WTC11 (cell line): ENCODE measurements around the gene IL1F10. TPM values are rescaled to one million over a fixed set of nuclear protein-coding genes. Genes with fewer than 3 reads are reported as not detected.

ENCODE experiments used
- ATAC-seq: fragments of 200-7000 bp; cut with Tn5 transposase; 2 replicates; pipeline ENCODE4 v1.10.0; 2021; ENCODE audit warnings: mild to moderate bottlenecking, moderate library complexity
- CTCF ChIA-PET: fragments of 300-600 bp; sonication (Branson Sonifier 250); formaldehyde crosslinking; loops from one replicate; lab custom pipeline; 2021; ENCODE audit warnings: antibody characterized with exemption; lab: Charles Lee
- POLR2A ChIA-PET: fragments of 350-600 bp; sonication (Branson Sonifier 250); formaldehyde crosslinking; loops from one replicate; lab custom pipeline; 2021; ENCODE audit warnings: antibody characterized with exemption; lab: Charles Lee
- DNase-seq: peaks from one replicate; pipeline ENCODE4 v3.0.0; 2021; ENCODE audit warnings: low spot score
- H3K27ac Mint-ChIP-seq: 2 replicates; pipeline ENCODE4 v1.8.0; 2021; ENCODE audit warnings: mixed read lengths
- H3K27me3 Mint-ChIP-seq: 2 replicates; pipeline ENCODE4 v1.8.0; 2021; ENCODE audit warnings: low read depth, mild to moderate bottlenecking, moderate library complexity, mixed read lengths
- H3K36me3 Mint-ChIP-seq: 2 replicates; pipeline ENCODE4 v1.8.0; 2021; ENCODE audit warnings: mixed read lengths
- H3K4me1 Mint-ChIP-seq: 2 replicates; pipeline ENCODE4 v1.8.0; 2022; ENCODE audit warnings: mixed read lengths
- H3K4me3 Mint-ChIP-seq: 2 replicates; pipeline ENCODE4 v1.8.0; 2021; ENCODE audit warnings: mild to moderate bottlenecking, moderate library complexity, mixed read lengths
- H3K9me3 Mint-ChIP-seq: 2 replicates; pipeline ENCODE4 v1.8.0; 2021; ENCODE audit warnings: mixed read lengths
- ATF1 ChIP-seq: sonication (generic); formaldehyde crosslinking; IDR thresholded peaks from 2 replicates; pipeline ENCODE4 v1.8.1; 2023; ENCODE audit warnings: mild to moderate bottlenecking, moderate library complexity, missing genetic modification reagents
- CDX4 ChIP-seq: fragments of 250-450 bp; sonication (Bioruptor Pico); IDR thresholded peaks from 2 replicates; pipeline ENCODE4 v1.9.0; 2021; ENCODE audit warnings: moderate library complexity, mild to moderate bottlenecking, inconsistent platforms, borderline replicate concordance
- CREM ChIP-seq: sonication (generic); formaldehyde crosslinking; IDR thresholded peaks from 2 replicates; pipeline ENCODE4 v1.8.1; 2022; ENCODE audit warnings: mild to moderate bottlenecking, missing genetic modification reagents, moderate library complexity
- CTCF ChIP-seq: fragments of 200-600 bp; IDR thresholded peaks from 2 replicates; pipeline ENCODE4 v1.8.0; 2022; ENCODE audit warnings: antibody characterized with exemption
- ELF4 ChIP-seq: sonication (generic); formaldehyde crosslinking; IDR thresholded peaks from 2 replicates; pipeline ENCODE4 v1.8.1; 2022; ENCODE audit warnings: low read depth, mild to moderate bottlenecking, moderate library complexity, missing genetic modification reagents
- JAZF1 ChIP-seq: fragments of 250-450 bp; sonication (Bioruptor Pico); IDR thresholded peaks from 2 replicates; pipeline ENCODE4 v1.9.0; 2021; ENCODE audit warnings: moderate library complexity, mild to moderate bottlenecking, inconsistent platforms
- JUN ChIP-seq: sonication (generic); formaldehyde crosslinking; IDR thresholded peaks from 2 replicates; pipeline ENCODE4 v1.8.0; 2023; ENCODE audit warnings: mild to moderate bottlenecking, missing genetic modification reagents
- MXD4 ChIP-seq: fragments of 250-450 bp; sonication (Bioruptor Pico); IDR thresholded peaks from 2 replicates; pipeline ENCODE4 v1.8.0; 2021; ENCODE audit warnings: mild to moderate bottlenecking, moderate library complexity, borderline replicate concordance
- STAT6 ChIP-seq: sonication (generic); formaldehyde crosslinking; conservative IDR thresholded peaks from 2 replicates; pipeline ENCODE4 v1.8.1; 2023; ENCODE audit warnings: mild to moderate bottlenecking, low read depth, missing genetic modification reagents, moderate library complexity
- TCF7 ChIP-seq: sonication (generic); formaldehyde crosslinking; IDR thresholded peaks from 2 replicates; pipeline ENCODE4 v1.8.0; 2022; ENCODE audit warnings: mild to moderate bottlenecking, low read depth, missing genetic modification reagents, moderate library complexity
- TEAD1 ChIP-seq: sonication (generic); formaldehyde crosslinking; IDR thresholded peaks from 2 replicates; pipeline ENCODE4 v1.8.0; 2022; ENCODE audit warnings: mild to moderate bottlenecking, missing genetic modification reagents
- ZBTB21 ChIP-seq: sonication (generic); formaldehyde crosslinking; IDR thresholded peaks from 2 replicates; pipeline ENCODE4 v1.8.1; 2023; ENCODE audit warnings: mild to moderate bottlenecking, missing genetic modification reagents, borderline replicate concordance
- ZSCAN18 ChIP-seq: fragments of 250-450 bp; sonication (Bioruptor Pico); IDR thresholded peaks from 2 replicates; pipeline ENCODE4 v2.1.2; 2022; ENCODE audit warnings: mild to moderate bottlenecking, moderate library complexity
- total RNA-seq: library from RNA; stranded (reverse); gene quantifications from 3 replicates; pipeline ENCODE4 v1.2.3, GENCODE V29; 2021
- TF ChIP-seq, protein P1 (sequence below): sonication (generic); formaldehyde crosslinking; IDR thresholded peaks from 2 replicates; pipeline ENCODE4 v1.8.1; 2023; ENCODE audit warnings: mild to moderate bottlenecking, missing genetic modification reagents
- TF ChIP-seq, protein P2 (sequence below): sonication (generic); formaldehyde crosslinking; IDR thresholded peaks from 2 replicates; pipeline ENCODE4 v1.8.0; 2023; ENCODE audit warnings: mild to moderate bottlenecking, missing genetic modification reagents
- TF ChIP-seq, protein P3 (sequence below): sonication (generic); formaldehyde crosslinking; IDR thresholded peaks from 2 replicates; pipeline ENCODE4 v1.8.1; 2022; ENCODE audit warnings: mild to moderate bottlenecking, missing genetic modification reagents, moderate library complexity, borderline replicate concordance
- TF ChIP-seq, protein P4 (sequence below): sonication (generic); formaldehyde crosslinking; IDR thresholded peaks from 2 replicates; pipeline ENCODE4 v1.8.0; 2023; ENCODE audit warnings: missing genetic modification reagents
- TF ChIP-seq, protein P5 (sequence below): sonication (generic); formaldehyde crosslinking; IDR thresholded peaks from 2 replicates; pipeline ENCODE4 v1.8.0; 2022; ENCODE audit warnings: mild to moderate bottlenecking, missing genetic modification reagents

The IL1F10 gene
- total RNA-seq, 1 experiment from 2014 or later = not detected

DNA sequence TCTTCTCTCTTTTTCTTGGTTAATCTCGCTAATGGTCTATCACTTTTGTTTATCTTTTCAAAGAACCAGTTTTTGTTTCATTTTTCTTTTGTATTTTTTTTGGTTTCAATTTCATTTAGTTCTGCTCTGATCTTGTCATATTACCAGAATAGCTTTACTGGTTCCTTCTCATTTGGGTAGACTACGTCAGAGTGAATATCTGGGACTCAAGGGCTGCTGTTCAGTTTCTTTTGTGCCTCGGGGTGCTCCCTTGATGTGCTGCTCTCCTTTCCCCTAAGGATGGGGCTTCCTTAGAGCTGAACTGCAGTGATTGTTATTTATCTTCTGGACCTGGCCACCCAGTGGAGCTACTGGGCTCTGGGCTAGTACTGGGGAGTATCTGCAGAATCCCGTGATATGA is 30.3 kb downstream of the IL1F10 start:
- H3K36me3 Mint-ChIP-seq = peaks cover 2% of the 10 kb centered on the region
- ChIA-PET POLR2A (no interaction called here), CTCF (interaction anchor here (1.3 kb wide), 1 partner anchor 18 kb away, joined by 5 read pairs; no protein-coding TSS in a partner anchor)
- TF ChIP-seq ELF4 (CRISPR knock-in tag) = no peak
- TF ChIP-seq TCF7 = no peak
- TF ChIP-seq, protein P1, sequence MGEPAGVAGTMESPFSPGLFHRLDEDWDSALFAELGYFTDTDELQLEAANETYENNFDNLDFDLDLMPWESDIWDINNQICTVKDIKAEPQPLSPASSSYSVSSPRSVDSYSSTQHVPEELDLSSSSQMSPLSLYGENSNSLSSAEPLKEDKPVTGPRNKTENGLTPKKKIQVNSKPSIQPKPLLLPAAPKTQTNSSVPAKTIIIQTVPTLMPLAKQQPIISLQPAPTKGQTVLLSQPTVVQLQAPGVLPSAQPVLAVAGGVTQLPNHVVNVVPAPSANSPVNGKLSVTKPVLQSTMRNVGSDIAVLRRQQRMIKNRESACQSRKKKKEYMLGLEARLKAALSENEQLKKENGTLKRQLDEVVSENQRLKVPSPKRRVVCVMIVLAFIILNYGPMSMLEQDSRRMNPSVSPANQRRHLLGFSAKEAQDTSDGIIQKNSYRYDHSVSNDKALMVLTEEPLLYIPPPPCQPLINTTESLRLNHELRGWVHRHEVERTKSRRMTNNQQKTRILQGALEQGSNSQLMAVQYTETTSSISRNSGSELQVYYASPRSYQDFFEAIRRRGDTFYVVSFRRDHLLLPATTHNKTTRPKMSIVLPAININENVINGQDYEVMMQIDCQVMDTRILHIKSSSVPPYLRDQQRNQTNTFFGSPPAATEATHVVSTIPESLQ (CRISPR knock-in tag) = no peak
- no peak for TF ChIP-seq JUN (CRISPR knock-in tag)
- no peak for TF ChIP-seq ATF1 (CRISPR knock-in tag)
- no peak for TF ChIP-seq CDX4 (CRISPR knock-in tag)
- TF ChIP-seq ZSCAN18 (CRISPR knock-in tag) = no peak
- TF ChIP-seq TEAD1 (CRISPR knock-in tag) = no peak
- TF ChIP-seq, protein P2, sequence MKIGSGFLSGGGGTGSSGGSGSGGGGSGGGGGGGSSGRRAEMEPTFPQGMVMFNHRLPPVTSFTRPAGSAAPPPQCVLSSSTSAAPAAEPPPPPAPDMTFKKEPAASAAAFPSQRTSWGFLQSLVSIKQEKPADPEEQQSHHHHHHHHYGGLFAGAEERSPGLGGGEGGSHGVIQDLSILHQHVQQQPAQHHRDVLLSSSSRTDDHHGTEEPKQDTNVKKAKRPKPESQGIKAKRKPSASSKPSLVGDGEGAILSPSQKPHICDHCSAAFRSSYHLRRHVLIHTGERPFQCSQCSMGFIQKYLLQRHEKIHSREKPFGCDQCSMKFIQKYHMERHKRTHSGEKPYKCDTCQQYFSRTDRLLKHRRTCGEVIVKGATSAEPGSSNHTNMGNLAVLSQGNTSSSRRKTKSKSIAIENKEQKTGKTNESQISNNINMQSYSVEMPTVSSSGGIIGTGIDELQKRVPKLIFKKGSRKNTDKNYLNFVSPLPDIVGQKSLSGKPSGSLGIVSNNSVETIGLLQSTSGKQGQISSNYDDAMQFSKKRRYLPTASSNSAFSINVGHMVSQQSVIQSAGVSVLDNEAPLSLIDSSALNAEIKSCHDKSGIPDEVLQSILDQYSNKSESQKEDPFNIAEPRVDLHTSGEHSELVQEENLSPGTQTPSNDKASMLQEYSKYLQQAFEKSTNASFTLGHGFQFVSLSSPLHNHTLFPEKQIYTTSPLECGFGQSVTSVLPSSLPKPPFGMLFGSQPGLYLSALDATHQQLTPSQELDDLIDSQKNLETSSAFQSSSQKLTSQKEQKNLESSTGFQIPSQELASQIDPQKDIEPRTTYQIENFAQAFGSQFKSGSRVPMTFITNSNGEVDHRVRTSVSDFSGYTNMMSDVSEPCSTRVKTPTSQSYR = no peak
- TF ChIP-seq CTCF = no peak
- no peak for TF ChIP-seq STAT6 (CRISPR knock-in tag)
- TF ChIP-seq ZBTB21 (CRISPR knock-in tag) = no peak
- no peak overlapping the region for H3K27ac Mint-ChIP-seq
- ATAC-seq = no peak
- H3K4me3 Mint-ChIP-seq = no peak overlapping the region
- no peak for DNase-seq
- H3K4me1 Mint-ChIP-seq = no peaks in the 10 kb centered on the region
- peaks cover 14% of the 10 kb centered on the region for H3K27me3 Mint-ChIP-seq
- H3K9me3 Mint-ChIP-seq = peaks cover 52% of the 10 kb centered on the region

- H3K4me1 Mint-ChIP-seq = no peaks in the 10 kb centered on the region
- ChIA-PET CTCF (interaction anchor here (1.3 kb wide), 1 partner anchor 18 kb away, joined by 5 read pairs; no protein-coding TSS in a partner anchor), POLR2A (no interaction called here)
- H3K4me3 Mint-ChIP-seq = no peak overlapping the region
- peaks cover 17% of the 10 kb centered on the region for H3K27me3 Mint-ChIP-seq
- peaks cover 2% of the 10 kb centered on the region for H3K36me3 Mint-ChIP-seq
- H3K9me3 Mint-ChIP-seq = peaks cover 56% of the 10 kb centered on the region
- DNase-seq = no peak
- TF ChIP-seq CREM = no peak
- TF ChIP-seq, protein P3, sequence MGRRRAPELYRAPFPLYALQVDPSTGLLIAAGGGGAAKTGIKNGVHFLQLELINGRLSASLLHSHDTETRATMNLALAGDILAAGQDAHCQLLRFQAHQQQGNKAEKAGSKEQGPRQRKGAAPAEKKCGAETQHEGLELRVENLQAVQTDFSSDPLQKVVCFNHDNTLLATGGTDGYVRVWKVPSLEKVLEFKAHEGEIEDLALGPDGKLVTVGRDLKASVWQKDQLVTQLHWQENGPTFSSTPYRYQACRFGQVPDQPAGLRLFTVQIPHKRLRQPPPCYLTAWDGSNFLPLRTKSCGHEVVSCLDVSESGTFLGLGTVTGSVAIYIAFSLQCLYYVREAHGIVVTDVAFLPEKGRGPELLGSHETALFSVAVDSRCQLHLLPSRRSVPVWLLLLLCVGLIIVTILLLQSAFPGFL (CRISPR knock-in tag) = no peak
- TF ChIP-seq ZSCAN18 (CRISPR knock-in tag) = no peak
- no peak for TF ChIP-seq MXD4 (CRISPR knock-in tag)
- TF ChIP-seq JAZF1 (CRISPR knock-in tag) = no peak
- no peak for TF ChIP-seq ATF1 (CRISPR knock-in tag)
- TF ChIP-seq, protein P4, sequence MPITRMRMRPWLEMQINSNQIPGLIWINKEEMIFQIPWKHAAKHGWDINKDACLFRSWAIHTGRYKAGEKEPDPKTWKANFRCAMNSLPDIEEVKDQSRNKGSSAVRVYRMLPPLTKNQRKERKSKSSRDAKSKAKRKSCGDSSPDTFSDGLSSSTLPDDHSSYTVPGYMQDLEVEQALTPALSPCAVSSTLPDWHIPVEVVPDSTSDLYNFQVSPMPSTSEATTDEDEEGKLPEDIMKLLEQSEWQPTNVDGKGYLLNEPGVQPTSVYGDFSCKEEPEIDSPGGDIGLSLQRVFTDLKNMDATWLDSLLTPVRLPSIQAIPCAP (CRISPR knock-in tag) = no peak
- TF ChIP-seq ZBTB21 (CRISPR knock-in tag) = no peak
- TF ChIP-seq, protein P5, sequence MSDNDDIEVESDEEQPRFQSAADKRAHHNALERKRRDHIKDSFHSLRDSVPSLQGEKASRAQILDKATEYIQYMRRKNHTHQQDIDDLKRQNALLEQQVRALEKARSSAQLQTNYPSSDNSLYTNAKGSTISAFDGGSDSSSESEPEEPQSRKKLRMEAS (CRISPR knock-in tag) = no peak
- TF ChIP-seq, all 79 proteins: peak for 0
- ATAC-seq = no peak
- no peak overlapping the region for H3K27ac Mint-ChIP-seq
These were observed 30.8 kb downstream of the IL1F10 start for GRCh38 chr2:113098532-113098931.
